ENCODE results near the gene SDSL. TPM values are rescaled to one million over a fixed set of nuclear protein-coding genes. Genes with fewer than 3 reads are reported as not detected.

SDSL gene
- total RNA-seq, 1 experiment from 2014 or later, result 0.46 TPM

DNA sequence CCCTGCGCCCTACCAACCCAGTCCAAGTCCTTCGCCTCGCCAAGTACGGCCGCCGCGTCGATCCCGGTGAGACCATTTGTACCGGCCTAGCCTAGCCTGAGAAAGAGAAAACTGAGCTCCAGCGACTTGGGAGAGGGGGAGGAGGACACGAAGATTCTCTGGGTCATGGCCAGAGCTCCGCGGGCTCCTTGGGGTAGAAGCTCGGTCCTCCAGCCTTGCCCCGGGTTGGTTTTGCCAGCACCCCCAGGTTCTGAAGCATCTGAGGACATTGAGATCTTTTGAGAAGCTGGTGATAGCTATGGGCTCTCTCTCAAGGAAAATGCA, 42.2 kb downstream of the SDSL start:
- no peak for DNase-seq
- Histone ChIP-seq H2BK20ac (ENCODE audit: low read depth, low read length, poor library complexity, severe bottlenecking) (no peak overlapping the region), H3K4ac (ENCODE audit: low read depth, low read length) (no peak overlapping the region), H3K9ac (ENCODE audit: extremely low read depth, insufficient read length, low read length) (no peak overlapping the region), H4K8ac (replicated peaks; ENCODE audit: insufficient read length, low read depth, low read length) (no peak overlapping the region), H3K18ac (ENCODE audit: insufficient read length, low read depth, low read length) (no peak overlapping the region), H3K4me2 (ENCODE audit: insufficient read depth, insufficient read length, low read length) (peak overlapping the region; percentile 40), H4K20me1 (ENCODE audit: control insufficient read depth, insufficient read depth, insufficient read length) (no peaks in the 10 kb centered on the region), H3K4me1 (ENCODE audit: insufficient read depth, low read length) (no peaks in the 10 kb centered on the region; the same call in 1 of the 2 replicates), H2BK120ac (ENCODE audit: low read depth, low read length, poor library complexity, severe bottlenecking) (no peak overlapping the region), H3K9me3 (ENCODE audit: control insufficient read depth, low read depth, low read length) (no peaks in the 10 kb centered on the region), H3K23ac (ENCODE audit: insufficient read length, low read depth, low read length) (no peak overlapping the region), H3K56ac (ENCODE audit: insufficient read length, low read depth, low read length) (no peak overlapping the region), H3K79me2 (ENCODE audit: insufficient read depth, low read length) (no peaks in the 10 kb centered on the region), H2BK12ac (ENCODE audit: insufficient read length, low read depth, low read length) (no peak overlapping the region), H4K5ac (ENCODE audit: insufficient read length, low read depth, low read length) (no peak overlapping the region), H3K27me3 (ENCODE audit: insufficient read depth, low read length) (peaks cover 69% of the 10 kb centered on the region), H3K79me1 (ENCODE audit: insufficient read depth, low read depth, low read length, poor library complexity, severe bottlenecking) (no peaks in the 10 kb centered on the region), H2AK5ac (ENCODE audit: insufficient read length, low read length) (no peak overlapping the region), H2AFZ (ENCODE audit: low read length) (no peak overlapping the region), H3T11ph (ENCODE audit: low read length) (no peak overlapping the region), H2BK5ac (ENCODE audit: insufficient read length, low read length) (no peak overlapping the region), H2BK15ac (ENCODE audit: low read depth, low read length) (no peak overlapping the region), H3K23me2 (ENCODE audit: insufficient read length, low read depth, low read length, poor library complexity, severe bottlenecking) (peaks cover 13% of the 10 kb centered on the region), H3K14ac (ENCODE audit: insufficient read depth, low read length) (no peak overlapping the region), H3K27ac (ENCODE audit: insufficient read length, low read depth, low read length) (no peak overlapping the region), H4K91ac (ENCODE audit: insufficient read length, low read depth, low read length) (no peak overlapping the region)
- WGBS (ENCODE audit: extremely low coverage, insufficient read length, low lambda C conversion rate), result no CpG with 5 or more reads among the region's 16 CpGs
- TF ChIP-seq, protein P1, sequence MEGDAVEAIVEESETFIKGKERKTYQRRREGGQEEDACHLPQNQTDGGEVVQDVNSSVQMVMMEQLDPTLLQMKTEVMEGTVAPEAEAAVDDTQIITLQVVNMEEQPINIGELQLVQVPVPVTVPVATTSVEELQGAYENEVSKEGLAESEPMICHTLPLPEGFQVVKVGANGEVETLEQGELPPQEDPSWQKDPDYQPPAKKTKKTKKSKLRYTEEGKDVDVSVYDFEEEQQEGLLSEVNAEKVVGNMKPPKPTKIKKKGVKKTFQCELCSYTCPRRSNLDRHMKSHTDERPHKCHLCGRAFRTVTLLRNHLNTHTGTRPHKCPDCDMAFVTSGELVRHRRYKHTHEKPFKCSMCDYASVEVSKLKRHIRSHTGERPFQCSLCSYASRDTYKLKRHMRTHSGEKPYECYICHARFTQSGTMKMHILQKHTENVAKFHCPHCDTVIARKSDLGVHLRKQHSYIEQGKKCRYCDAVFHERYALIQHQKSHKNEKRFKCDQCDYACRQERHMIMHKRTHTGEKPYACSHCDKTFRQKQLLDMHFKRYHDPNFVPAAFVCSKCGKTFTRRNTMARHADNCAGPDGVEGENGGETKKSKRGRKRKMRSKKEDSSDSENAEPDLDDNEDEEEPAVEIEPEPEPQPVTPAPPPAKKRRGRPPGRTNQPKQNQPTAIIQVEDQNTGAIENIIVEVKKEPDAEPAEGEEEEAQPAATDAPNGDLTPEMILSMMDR (conservative IDR thresholded peaks at IDR 0.05), result no peak
- Mint-ChIP-seq H3K4me1 (peaks cover 45 to 49% of the 10 kb centered on the region in 2 experiments), H3K4me3 (peak overlapping the region; percentile 52 to 74), H3K9me3 (peaks cover 0 to 2% of the 10 kb centered on the region in 2 experiments; a peak in 2 of 5 replicates), H3K27ac (no peak overlapping the region), H3K36me3 (ENCODE audit: insufficient read depth in 1 of 3, low read depth in 3 of 3) (peaks cover 0 to 33% (median 2%) of the 10 kb centered on the region in 3 experiments; a peak in 5 of 7 replicates), H3K27me3 (ENCODE audit: low read depth) (peaks cover 99% of the 10 kb centered on the region)
